ENCODE data around the gene GRIN2C.
"Not testable (repeated sequence)": the region's sequence is repeated elsewhere in the genome, so short reads cannot be mapped to it uniquely, and the experiment has no call there.

GRIN2C gene

GRCh38 chr17:74859459-74860228 is at the start of gene GRIN2C:
TSS of gene GRIN2C (minus strand) at chr17:74859885. CDS start at chr17:74855092, 4,793 bp downstream.
- DNase-seq = no peak

- not testable (repeated sequence) for DNase-seq
These were observed 49.4 kb upstream of the GRIN2C start for GRCh38 chr17:74909097-74909496.

- no peak for DNase-seq
These were observed 47.3 kb upstream of the GRIN2C start for GRCh38 chr17:74907012-74907411.

GRCh38 chr17:74906214-74906793 is 46.6 kb upstream of the GRIN2C start:
- not testable (repeated sequence) for DNase-seq

- DNase-seq = no peak
These were observed 45.2 kb upstream of the GRIN2C start for GRCh38 chr17:74904687-74905409.

- DNase-seq = no peak
These were observed 44.0 kb upstream of the GRIN2C start for GRCh38 chr17:74903671-74904070.

- DNase-seq = no peak
These were observed 43.3 kb upstream of the GRIN2C start for GRCh38 chr17:74903034-74903433.

- no peak for DNase-seq
These were observed 41.9 kb upstream of the GRIN2C start for GRCh38 chr17:74901353-74902135.

- no peak for DNase-seq
These were observed 40.5 kb upstream of the GRIN2C start for GRCh38 chr17:74900208-74900607.

- DNase-seq = no peak
These were observed 38.8 kb upstream of the GRIN2C start for GRCh38 chr17:74898376-74898946.

GRCh38 chr17:74893936-74894671 is 34.4 kb upstream of the GRIN2C start:
- no peak for DNase-seq

- no peak for DNase-seq
These were observed 33.6 kb upstream of the GRIN2C start, which contains the start of gene FADS6 for GRCh38 chr17:74892974-74893911. TSS of gene FADS6 (minus strand) at chr17:74893633. CDS start at chr17:74893595, 38 bp downstream.

- DNase-seq = no peak
These were observed 32.5 kb upstream of the GRIN2C start for GRCh38 chr17:74892013-74892841.

GRCh38 chr17:74890554-74890953 is 30.9 kb upstream of the GRIN2C start:
- no peak for DNase-seq

- no peak for DNase-seq
These were observed 28.8 kb upstream of the GRIN2C start for GRCh38 chr17:74888469-74888868.

- DNase-seq = no peak
These were observed 23.6 kb upstream of the GRIN2C start for GRCh38 chr17:74883241-74883745.

GRCh38 chr17:74882517-74883240 is 23.0 kb upstream of the GRIN2C start:
- DNase-seq = no peak

- no peak for DNase-seq
These were observed 21.4 kb upstream of the GRIN2C start for GRCh38 chr17:74881073-74881472.

- DNase-seq = no peak
These were observed 19.6 kb upstream of the GRIN2C start for GRCh38 chr17:74879308-74879707.

Measured in cerebellar nuclear complex (tissue), 1 donor.